Putamen (tissue), 1 donor: ENCODE results near the gene CERKL.

ENCODE experiments used
- DNase-seq: peaks from one replicate; pipeline ENCODE4 v3.0.0-alpha.2; 2016; ENCODE audit warnings: low spot score

CERKL gene

DNA sequence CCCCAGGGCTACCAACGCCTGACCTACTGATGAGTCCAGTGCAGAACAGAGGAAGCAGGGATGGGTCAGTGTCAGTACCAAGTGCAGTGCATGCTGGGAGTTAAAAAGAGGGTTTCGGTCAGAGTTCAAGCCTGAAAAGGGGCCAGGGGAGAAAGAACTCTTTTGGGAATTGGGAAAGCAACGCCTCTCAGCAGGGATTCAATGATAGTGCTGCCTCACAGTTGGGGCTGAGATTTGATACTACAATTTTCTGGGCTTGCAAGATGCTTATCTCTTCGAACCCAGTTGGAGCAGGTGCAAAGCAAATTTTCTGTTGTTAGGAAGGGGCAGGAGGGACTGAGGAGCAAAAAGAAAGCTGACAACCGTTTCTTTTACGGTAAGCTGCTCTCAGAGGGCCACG, 82.6 kb downstream of the CERKL start:
- no peak for DNase-seq

- no peak for DNase-seq
Measured at GRCh38 chr2:181573140-181573736, 83.7 kb downstream of the CERKL start.

DNA sequence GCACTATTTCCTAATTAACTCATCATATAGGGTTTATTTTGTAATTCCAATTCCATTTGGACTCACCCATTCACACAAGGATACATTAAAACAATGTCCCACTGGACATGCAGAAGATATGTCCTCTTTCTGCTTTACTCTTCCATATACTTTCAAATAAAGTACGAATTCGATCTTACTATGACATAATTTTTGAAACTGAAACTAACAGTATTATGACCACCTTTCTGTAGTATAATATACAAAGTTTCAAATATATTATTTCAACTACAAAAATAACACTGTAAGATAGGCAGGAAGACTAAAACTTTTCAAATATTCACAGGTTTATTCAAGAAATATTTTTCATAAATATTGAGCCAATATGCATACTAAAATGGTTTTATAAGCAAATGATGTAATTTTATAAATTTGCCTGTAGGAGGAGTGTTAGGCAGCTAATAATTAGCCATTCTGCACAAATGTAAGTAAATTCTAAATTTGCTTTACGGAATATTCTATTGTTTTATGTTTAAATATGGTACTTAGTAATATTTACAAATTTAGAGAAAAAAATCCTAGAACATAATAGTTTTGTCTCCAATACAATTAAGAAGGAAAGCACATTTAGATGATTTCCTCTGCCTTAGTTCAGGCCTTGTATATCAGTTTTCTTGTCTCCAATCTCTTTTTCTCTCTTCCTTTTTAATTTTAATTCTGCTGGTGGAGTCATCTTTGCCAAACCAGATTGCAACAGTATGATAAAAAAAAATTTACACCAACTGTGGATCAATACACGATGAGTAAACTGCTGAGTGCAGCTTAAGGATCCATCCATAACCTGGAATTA, 85.9 kb downstream of the CERKL start:
- no peak for DNase-seq

GRCh38 chr2:181570059-181570458, 86.8 kb downstream of the CERKL start:
- DNase-seq, result no peak

GRCh38 chr2:181566334-181567032, 90.4 kb downstream of the CERKL start:
- DNase-seq, result no peak

- DNase-seq, result no peak
Measured at GRCh38 chr2:181563101-181563692, 93.7 kb downstream of the CERKL start.

GRCh38 chr2:181558371-181558770, 98.5 kb downstream of the CERKL start:
- DNase-seq, result no peak

GRCh38 chr2:181554061-181554830, 102.7 kb downstream of the CERKL start:
- DNase-seq, result no peak

DNA sequence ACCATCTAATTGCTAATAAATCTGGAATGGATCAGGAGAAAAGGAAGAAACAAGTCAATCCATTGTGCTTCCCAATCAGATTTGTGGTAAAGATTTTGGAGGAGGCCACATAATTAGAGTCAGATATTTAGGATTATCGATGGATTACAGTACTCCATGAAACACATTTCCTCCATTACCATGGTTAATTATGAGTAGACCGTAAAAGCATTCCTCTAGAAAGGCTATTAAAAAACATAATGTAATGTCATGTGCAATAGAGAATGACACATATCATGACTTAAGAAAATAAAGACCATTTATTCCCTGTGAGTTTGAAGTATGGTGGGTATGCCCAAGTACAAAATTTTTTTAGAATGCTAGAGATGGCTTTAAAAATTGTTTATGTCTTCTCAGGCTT, 103.7 kb downstream of the CERKL start:
- DNase-seq, result no peak

- DNase-seq, result no peak
Measured at GRCh38 chr2:181552808-181553207, 104.1 kb downstream of the CERKL start.

DNA sequence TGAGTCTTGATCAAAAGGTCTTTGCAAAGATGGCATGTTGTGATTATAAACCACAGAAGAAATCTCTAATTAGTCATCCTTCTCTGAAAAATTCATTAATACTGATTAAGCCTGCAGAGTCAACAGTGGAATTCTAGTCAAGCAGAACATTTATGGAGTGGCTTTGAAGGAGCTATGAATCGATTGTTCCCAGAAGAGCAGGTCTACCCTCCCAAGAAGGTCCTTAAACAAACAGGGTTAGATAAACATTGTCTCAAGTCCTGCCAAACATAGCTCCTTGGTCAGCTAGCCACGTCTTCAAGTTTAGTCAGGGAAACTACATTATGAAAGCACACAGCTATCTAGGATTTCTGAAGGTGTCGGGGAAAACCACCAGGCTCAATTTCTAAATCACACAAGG, 110.8 kb downstream of the CERKL start:
- DNase-seq, result no peak

DNA sequence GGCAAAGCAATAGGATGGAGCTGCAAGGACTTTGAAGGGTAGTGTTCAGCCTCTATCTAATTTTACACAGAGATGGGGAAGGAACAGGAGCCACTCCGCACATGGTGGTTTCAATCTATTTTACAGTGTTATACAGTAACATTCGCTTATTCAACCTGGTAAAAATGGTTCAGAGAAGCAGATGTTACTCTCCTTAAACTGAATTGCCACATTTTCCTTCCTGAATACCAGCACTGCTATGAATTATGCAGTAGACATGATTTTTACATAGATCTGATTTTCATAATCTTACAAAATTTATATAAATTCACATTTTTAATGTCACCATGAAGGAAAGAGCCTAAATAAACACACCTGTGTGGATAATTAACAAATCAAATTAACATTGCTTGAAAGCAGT, 114.7 kb downstream of the CERKL start:
- DNase-seq, result no peak

GRCh38 chr2:181540421-181540820, 116.5 kb downstream of the CERKL start:
- no peak for DNase-seq

DNA sequence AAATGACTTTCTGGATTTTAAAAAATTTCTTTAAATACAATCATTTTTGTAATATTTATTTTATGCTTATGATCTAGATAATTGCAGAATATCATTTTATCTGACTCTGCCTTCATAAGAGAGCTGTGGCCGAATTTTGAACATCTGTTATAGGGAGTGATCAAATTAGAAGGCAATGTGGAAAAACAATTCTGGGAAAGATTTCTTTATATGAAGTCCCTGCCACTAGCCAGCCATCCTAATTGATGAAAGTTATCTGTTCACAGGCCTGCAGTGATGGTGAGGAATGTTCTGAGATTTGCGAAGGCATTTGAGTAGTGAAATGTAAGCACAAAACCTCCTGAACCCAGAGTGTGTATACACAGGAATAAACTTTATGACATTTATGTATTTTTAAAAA, 120.2 kb downstream of the CERKL start:
- DNase-seq, result no peak

- no peak for DNase-seq
Measured at GRCh38 chr2:181528441-181528840, 128.5 kb downstream of the CERKL start.

DNA sequence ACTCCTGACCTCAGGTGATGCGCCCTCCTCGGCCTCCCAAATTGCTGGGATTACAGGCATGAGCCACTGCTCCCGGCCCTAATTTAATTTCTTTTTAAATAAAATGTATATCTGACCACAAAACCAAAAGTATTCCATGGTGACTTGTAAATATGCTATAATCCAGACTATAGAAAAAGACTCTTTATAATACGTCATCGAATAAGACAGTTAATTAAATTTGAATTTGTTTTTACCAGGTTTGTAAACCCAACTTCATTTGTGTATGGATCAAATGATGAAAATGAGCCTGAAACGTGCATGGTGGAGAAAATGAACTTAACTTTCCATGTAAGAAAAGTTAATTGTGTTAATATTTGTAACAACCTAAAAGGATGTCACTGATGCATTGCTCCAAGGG, 129.8 kb downstream of the CERKL start:
- DNase-seq, result no peak

DNA sequence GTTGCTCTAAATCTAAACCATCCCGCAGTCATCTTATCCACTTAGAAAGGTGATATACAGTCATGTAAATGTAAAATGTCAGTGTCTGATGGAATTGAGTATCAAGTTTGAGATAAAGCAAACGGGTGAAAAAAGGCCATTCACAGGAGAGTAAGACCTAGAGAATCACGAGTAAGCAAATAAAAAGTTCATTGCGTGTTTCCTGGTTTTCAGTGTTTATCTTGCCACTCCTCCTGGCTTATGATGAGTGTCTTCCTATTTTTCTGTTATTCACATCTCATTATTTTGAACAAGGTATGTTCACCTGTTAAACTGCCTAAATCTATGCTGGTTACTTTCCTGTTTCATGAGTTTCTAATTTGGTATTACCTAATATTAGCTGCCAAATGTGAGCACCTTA, 130.9 kb downstream of the CERKL start:
- DNase-seq, result no peak

GRCh38 chr2:181523756-181524155, 133.1 kb downstream of the CERKL start:
- DNase-seq, result no peak

- no peak for DNase-seq
Measured at GRCh38 chr2:181520253-181520652, 136.7 kb downstream of the CERKL start.

GRCh38 chr2:181517685-181518301, 139.1 kb downstream of the CERKL start:
- no peak for DNase-seq

DNA sequence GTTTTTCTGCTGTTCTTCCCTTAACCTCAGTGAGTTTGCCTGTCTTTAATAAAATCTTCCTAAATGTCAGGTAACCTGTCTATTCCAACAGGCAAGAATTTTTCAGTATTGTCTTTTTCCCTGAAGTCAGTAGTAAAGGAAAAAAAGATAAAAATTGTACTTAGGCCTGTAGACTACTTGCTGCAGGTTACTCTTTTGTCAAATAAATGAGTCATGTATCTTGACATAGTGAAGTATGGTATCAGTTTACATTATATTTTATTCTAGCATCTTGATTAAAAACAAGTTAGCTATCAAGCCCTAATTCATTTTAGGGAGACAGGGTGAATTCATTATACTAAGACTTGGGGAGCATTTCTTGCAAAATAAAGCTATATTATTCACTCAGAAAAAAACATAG, 139.9 kb downstream of the CERKL start:
- DNase-seq, result no peak

GRCh38 chr2:181515719-181516118, 141.2 kb downstream of the CERKL start:
- DNase-seq, result no peak
